Type B pancreatic cell (in vitro differentiated cells): Measurements from ENCODE around the gene SPOCK1. TPM values are rescaled to one million over a fixed set of nuclear protein-coding genes. Genes with fewer than 3 reads are reported as not detected.

Experiments used
- DNase-seq: peaks from one replicate; pipeline ENCODE4 v3.0.0; 2021; ENCODE audit warnings: mixed read lengths; ENCODE audit not compliant: unreplicated experiment; ENCODE audit errors: extremely low spot score
- H3K27ac Mint-ChIP-seq: 2 replicates; pipeline ENCODE4 v1.8.0; 2021; ENCODE audit warnings: mild to moderate bottlenecking, mixed read lengths
- H3K27me3 Mint-ChIP-seq: 2 replicates; pipeline ENCODE4 v1.8.0; 2021; ENCODE audit warnings: mixed read lengths
- H3K36me3 Mint-ChIP-seq: 2 replicates; pipeline ENCODE4 v1.8.0; 2021; ENCODE audit warnings: mixed read lengths
- H3K4me1 Mint-ChIP-seq: one replicate; pipeline ENCODE4 v1.8.0; 2021; ENCODE audit warnings: mixed read lengths; ENCODE audit not compliant: unreplicated experiment
- H3K4me3 Mint-ChIP-seq: 2 replicates; pipeline ENCODE4 v1.8.0; 2021; ENCODE audit warnings: mild to moderate bottlenecking, mixed read lengths
- H3K9me3 Mint-ChIP-seq: 2 replicates; pipeline ENCODE4 v1.8.0; 2021; ENCODE audit warnings: mixed read lengths
- CTCF ChIP-seq: fragments of 200-600 bp; sonication (generic); conservative IDR thresholded peaks from 2 replicates; pipeline ENCODE4 v1.5.0; 2021; ENCODE audit warnings: antibody characterized with exemption, mild to moderate bottlenecking
- total RNA-seq: library from RNA; stranded (reverse); gene quantifications from 2 replicates; pipeline ENCODE4 v1.2.1, GENCODE V29; 2021; ENCODE audit warnings: low replicate concordance

The SPOCK1 gene
- total RNA-seq, 1 donor from 2014 or later: 45.1 TPM

DNA sequence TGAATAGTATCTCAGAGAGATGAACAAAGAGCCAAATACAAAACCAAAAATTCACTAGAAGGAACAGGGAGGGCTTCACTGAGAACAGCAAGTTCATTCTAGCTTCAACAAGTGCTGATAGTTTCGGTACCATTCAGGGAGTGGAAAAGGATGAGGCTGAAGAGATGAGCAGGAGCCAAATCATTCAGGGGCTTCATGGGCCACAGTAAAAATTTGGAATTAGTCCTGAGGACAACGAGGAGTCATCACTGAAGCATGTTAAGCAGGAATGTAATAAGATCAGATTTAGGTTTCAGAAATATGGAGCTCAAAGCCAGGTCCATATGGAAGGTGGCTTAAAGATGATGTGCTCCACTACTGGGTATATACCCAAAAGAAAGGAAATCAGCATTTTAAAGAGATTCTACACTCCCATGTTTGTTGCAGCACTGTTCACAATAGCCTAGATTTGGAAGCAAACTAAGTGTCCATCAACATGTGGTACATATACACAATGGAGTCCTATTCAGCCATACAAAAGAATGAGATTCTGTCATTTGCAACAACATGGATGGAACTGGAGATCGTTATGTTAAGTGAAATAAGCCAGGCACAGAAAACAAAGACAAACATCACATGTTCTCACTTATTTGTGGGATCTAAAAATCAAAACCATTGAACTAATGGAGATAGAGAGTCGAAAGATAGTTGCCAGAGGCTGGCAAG is 36.2 kb downstream of the SPOCK1 start:
- Mint-ChIP-seq H3K27ac (no peak overlapping the region), H3K27me3 (peaks cover 21% of the 10 kb centered on the region), H3K4me3 (no peak overlapping the region), H3K9me3 (no peaks in the 10 kb centered on the region), H3K36me3 (no peaks in the 10 kb centered on the region), H3K4me1 (no peaks in the 10 kb centered on the region)
- no peak for TF ChIP-seq CTCF
- DNase-seq: no peak

DNA sequence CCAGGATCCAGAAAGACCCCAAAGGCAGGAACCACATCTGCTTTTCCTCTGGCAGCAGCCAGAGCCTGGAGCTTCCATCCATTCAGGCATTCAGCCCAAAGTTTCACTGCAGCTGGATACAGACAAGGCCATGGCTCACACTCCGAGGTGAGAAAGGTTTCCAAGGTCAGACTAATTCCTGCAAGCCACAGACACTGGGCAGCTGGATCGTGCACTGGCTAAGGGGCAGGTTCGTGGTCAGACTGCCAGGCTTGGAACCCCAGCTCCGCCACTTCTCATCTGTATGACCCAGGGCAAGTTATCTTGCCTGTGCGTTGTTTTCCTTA is 36.9 kb downstream of the SPOCK1 start:
- DNase-seq: no peak
- Mint-ChIP-seq H3K27ac (no peak overlapping the region), H3K9me3 (no peaks in the 10 kb centered on the region), H3K27me3 (peaks cover 16% of the 10 kb centered on the region), H3K36me3 (no peaks in the 10 kb centered on the region), H3K4me3 (no peak overlapping the region), H3K4me1 (no peaks in the 10 kb centered on the region)
- peak; percentile 6 for TF ChIP-seq CTCF

- no peaks in the 10 kb centered on the region for H3K9me3 Mint-ChIP-seq
- H3K4me3 Mint-ChIP-seq: no peak overlapping the region
- no peak overlapping the region for H3K27ac Mint-ChIP-seq
- H3K27me3 Mint-ChIP-seq: peaks cover 13% of the 10 kb centered on the region
- peak; percentile 51 for TF ChIP-seq CTCF
- no peaks in the 10 kb centered on the region for H3K4me1 Mint-ChIP-seq
- DNase-seq: no peak
- H3K36me3 Mint-ChIP-seq: no peaks in the 10 kb centered on the region
These were observed 37.5 kb downstream of the SPOCK1 start for GRCh38 chr5:137461391-137462264.

DNA sequence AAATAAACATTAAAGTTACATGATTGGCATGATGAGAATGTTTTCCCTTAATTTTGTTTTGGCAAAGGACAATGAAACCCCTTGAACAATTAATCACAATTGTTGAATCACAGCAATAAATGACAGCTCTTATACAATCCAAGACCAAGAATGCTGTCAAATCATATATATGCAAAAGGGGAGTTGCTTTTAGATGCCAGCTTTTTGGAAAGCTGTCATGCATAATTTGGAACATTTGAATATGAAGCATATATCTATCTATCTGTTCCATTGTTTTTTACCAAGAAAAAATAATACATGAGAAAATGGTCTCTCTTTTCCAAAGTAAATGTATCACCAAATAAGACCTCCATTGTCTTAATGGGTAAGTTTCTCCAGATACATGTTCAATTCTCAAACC is 44.5 kb downstream of the SPOCK1 start:
- H3K27me3 Mint-ChIP-seq: peaks cover 18% of the 10 kb centered on the region
- H3K4me3 Mint-ChIP-seq: no peak overlapping the region
- no peak for TF ChIP-seq CTCF

GRCh38 chr5:137453483-137454080 is 45.5 kb downstream of the SPOCK1 start:
- H3K4me3 Mint-ChIP-seq: no peak overlapping the region
- H3K36me3 Mint-ChIP-seq: no peaks in the 10 kb centered on the region
- peaks cover 3% of the 10 kb centered on the region for H3K9me3 Mint-ChIP-seq
- no peak for DNase-seq
- peaks cover 20% of the 10 kb centered on the region for H3K27me3 Mint-ChIP-seq
- TF ChIP-seq CTCF: no peak
- no peaks in the 10 kb centered on the region for H3K4me1 Mint-ChIP-seq
- no peak overlapping the region for H3K27ac Mint-ChIP-seq

More for the DNA sequence above, 44.5 kb downstream of the SPOCK1 start:
- Mint-ChIP-seq H3K36me3 (no peaks in the 10 kb centered on the region), H3K4me1 (no peaks in the 10 kb centered on the region), H3K9me3 (peaks cover 3% of the 10 kb centered on the region), H3K27ac (no peak overlapping the region)
- no peak for DNase-seq
